A673 (cell line): ENCODE results near the gene PCDHGB4.
"Not testable (repeated sequence)": the region's sequence is repeated elsewhere in the genome, so short reads cannot be mapped to it uniquely, and the experiment has no call there.

ENCODE experiments used
- CTCF ChIP-seq: fragments of 300-800, 200-600 bp; sonication (generic); conservative IDR thresholded peaks from 2 replicates; pipeline ENCODE4 v1.5.1; 2017; ENCODE audit warnings: low read depth, mild to moderate bottlenecking, antibody characterized with exemption, low read length, moderate library complexity, mixed read lengths
- EZH2 ChIP-seq: fragments of 200-600 bp; sonication (generic); IDR thresholded peaks from 2 replicates; pipeline ENCODE4 v1.6.1; 2017; ENCODE audit warnings: borderline replicate concordance, low read depth, mild to moderate bottlenecking, mixed read lengths, antibody characterized with exemption, low read length; ENCODE audit not compliant: poor library complexity, severe bottlenecking

DNA sequence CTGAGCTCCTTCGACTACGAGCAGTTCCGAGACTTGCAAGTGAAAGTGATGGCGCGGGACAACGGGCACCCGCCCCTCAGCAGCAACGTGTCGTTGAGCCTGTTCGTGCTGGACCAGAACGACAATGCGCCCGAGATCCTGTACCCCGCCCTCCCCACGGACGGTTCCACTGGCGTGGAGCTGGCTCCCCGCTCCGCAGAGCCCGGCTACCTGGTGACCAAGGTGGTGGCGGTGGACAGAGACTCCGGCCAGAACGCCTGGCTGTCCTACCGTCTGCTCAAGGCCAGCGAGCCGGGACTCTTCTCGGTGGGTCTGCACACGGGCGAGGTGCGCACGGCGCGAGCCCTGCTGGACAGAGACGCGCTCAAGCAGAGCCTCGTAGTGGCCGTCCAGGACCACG lies 44.8 kb downstream of the PCDHGB4 start:
- TF ChIP-seq CTCF, EZH2: not testable (repeated sequence)
